GM12874 (cell line): Measurements from ENCODE around the gene MN1.

ENCODE experiments used
- CTCF ChIP-seq: IDR thresholded peaks from 2 replicates; pipeline ENCODE4 v1.5.1; 2011; ENCODE audit warnings: low read depth, mild to moderate bottlenecking, control low read depth, low read length, moderate library complexity; ENCODE audit not compliant: insufficient read depth

The MN1 gene

GRCh38 chr22:27732391-27732790 is 69.2 kb downstream of the MN1 start:
- TF ChIP-seq CTCF, result no peak

GRCh38 chr22:27731621-27732020 is 69.9 kb downstream of the MN1 start:
- TF ChIP-seq CTCF, result no peak

- no peak for TF ChIP-seq CTCF
Measured at GRCh38 chr22:27730641-27731433, 70.7 kb downstream of the MN1 start.

- no peak for TF ChIP-seq CTCF
Measured at GRCh38 chr22:27729246-27729645, 72.3 kb downstream of the MN1 start.

- no peak for TF ChIP-seq CTCF
Measured at GRCh38 chr22:27727673-27728451, 73.7 kb downstream of the MN1 start.

GRCh38 chr22:27726686-27727449 is 74.7 kb downstream of the MN1 start:
- no peak for TF ChIP-seq CTCF

GRCh38 chr22:27726331-27726685 is 75.2 kb downstream of the MN1 start:
- TF ChIP-seq CTCF, result no peak
